GM10266 (cell line): ENCODE results near the gene RMRP.

Experiments used
- DNase-seq: peaks from one replicate; pipeline ENCODE4 v3.0.0; 2012; ENCODE audit errors: extremely low spot score
- CTCF ChIP-seq: IDR thresholded peaks from 2 replicates; pipeline ENCODE4 v1.5.1; 2012; ENCODE audit warnings: mild to moderate bottlenecking, low read depth; ENCODE audit not compliant: control insufficient read depth, insufficient read depth; ENCODE audit errors: missing control alignments

The RMRP gene

GRCh38 chr9:35619800-35620158, 38.0 kb downstream of the RMRP start:
- peak; percentile 55 for DNase-seq
- no peak for TF ChIP-seq CTCF

GRCh38 chr9:35618854-35619799, 38.7 kb downstream of the RMRP start:
- no peak for TF ChIP-seq CTCF
- peak; percentile 67 for DNase-seq

GRCh38 chr9:35618325-35618727, 39.5 kb downstream of the RMRP start, which contains the start of gene CD72:
Gene CD72 (minus strand): TSS chr9:35618413. CDS start chr9:35618303, 110 bp downstream.
- DNase-seq = peak; percentile 40
- no peak for TF ChIP-seq CTCF

GRCh38 chr9:35617548-35617947, 40.3 kb downstream of the RMRP start:
- no peak for DNase-seq

GRCh38 chr9:35616681-35617459, 40.9 kb downstream of the RMRP start:
- peak; percentile 76 for DNase-seq
- peak; percentile 38 for TF ChIP-seq CTCF

More at GRCh38 chr9:35617548-35617947, 40.3 kb downstream of the RMRP start:
- TF ChIP-seq CTCF = no peak

- DNase-seq = no peak
- TF ChIP-seq CTCF = no peak
Observed at GRCh38 chr9:35615981-35616680, 41.7 kb downstream of the RMRP start.
